Spleen (tissue), 7 donors: ENCODE results near the gene DUSP10.

Experiments
- CTCF ChIP-seq, 11 experiments: fragments of 200-600 bp in 7 of 11; fragments of 450-650 bp in 4 of 11; sonication (generic) in 4 of 11; IDR thresholded peaks in 8 of 11; conservative IDR thresholded peaks in 3 of 11; 1 replicate in 7 of 11; 2 replicates in 4 of 11; pipeline versions ENCODE4 v1.4.0 to v1.8.0; 2016 to 2021; ENCODE audit warnings: antibody characterized with exemption in 11 of 11, inconsistent platforms in 4 of 11, mild to moderate bottlenecking in 1 of 11
- POLR2AphosphoS5 ChIP-seq, 3 donors: sonication (generic); formaldehyde crosslinking; IDR thresholded peaks; one replicate each; pipeline ENCODE4 v1.5.1; 2017; ENCODE audit warnings: antibody characterized with exemption in 3 of 3
- donor health status: DM: no; HTN: no; CAD: no; lungs with moderate emphysema.
- donor health status: DM: no; HTN: no; CAD: no.
- donor health status: DM: no; HTN: no; CAD: no.

DNA sequence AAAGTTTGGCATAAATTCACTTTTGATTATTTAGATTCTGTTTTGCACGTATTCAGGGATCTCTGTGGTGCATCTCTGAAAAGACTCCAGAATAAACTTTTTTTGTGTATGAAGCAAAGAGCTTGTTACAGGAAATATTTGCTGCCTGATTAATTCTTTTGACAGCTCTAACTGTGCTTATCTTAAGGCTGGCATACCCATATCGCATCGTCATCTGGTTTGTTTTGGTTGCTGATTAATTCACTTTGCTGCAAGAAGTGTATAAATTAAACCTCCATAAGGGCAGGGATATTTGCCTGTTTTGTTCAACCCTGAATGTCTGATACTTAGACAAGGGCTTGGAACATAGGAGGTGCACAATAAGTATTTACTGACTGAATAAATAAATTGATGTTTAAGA, 17.5 kb upstream of the DUSP10 start:
- TF ChIP-seq CTCF (IDR thresholded peaks at IDR 0.05 in 8 of 11, conservative IDR thresholded peaks at IDR 0.05 in 3 of 11) (no peak), POLR2AphosphoS5 (IDR thresholded peaks at IDR 0.05) (no peak)
